GM19240 (cell line): ENCODE results near the gene XRCC6.
"Not testable (repeated sequence)": the region's sequence is repeated elsewhere in the genome, so short reads cannot be mapped to it uniquely, and the experiment has no call there.

ENCODE experiments used
- DNase-seq: peaks from one replicate; pipeline ENCODE4 v3.0.0; 2011; ENCODE audit warnings: low spot score; ENCODE audit not compliant: insufficient read length

Gene XRCC6

GRCh38 chr22:41621099-41621910 is at the start of gene XRCC6:
Gene XRCC6 (plus strand): TSS chr22:41621295. CDS start chr22:41622005, 710 bp downstream.
- peak; percentile 97 for DNase-seq

DNA sequence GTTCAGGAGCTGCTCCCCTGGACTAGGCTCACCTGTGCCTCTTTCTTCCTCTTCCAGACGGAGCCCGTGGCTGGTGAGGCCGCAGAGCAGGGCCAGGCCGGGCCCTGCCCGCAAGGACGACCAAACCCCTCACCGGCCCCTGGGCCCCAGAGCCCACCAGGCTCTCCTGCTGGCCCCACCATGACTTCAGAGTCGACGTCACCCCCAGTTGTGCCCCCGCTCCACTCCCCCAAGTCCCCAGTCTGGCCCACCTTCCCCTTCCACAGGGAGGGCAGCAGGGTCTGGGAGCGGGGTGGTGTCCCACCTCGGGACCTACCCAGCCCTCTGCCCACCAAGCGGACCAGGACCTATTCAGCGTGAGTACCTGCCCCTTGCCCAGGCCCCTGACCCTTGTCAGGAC is 49.3 kb upstream of the XRCC6 start:
- DNase-seq = no peak

- DNase-seq = not testable (repeated sequence)
Measured at GRCh38 chr22:41572305-41572704, 48.8 kb upstream of the XRCC6 start.

- DNase-seq = no peak
Measured at GRCh38 chr22:41573677-41574076, 47.4 kb upstream of the XRCC6 start.

GRCh38 chr22:41574847-41575381 is 46.2 kb upstream of the XRCC6 start:
- no peak for DNase-seq

DNA sequence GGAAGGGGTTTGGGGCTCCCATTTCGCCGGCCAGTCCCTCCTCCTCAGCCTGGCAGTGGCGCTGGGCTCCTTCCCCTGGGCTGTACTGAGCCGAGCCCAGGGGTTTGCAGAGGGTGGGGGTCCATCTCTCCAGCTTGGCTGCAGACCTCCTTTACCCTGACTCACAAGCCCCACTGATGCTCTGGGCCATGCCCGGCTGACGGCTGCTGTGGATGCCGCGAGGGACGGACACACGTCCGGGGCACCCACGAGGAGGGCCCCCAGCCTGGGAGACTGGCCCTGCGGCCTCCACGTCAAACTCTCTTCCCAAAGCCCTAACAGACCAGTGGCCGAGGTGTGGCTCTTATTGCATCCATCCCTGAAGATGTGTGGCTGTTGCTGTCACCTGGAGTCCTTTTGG is 45.6 kb upstream of the XRCC6 start:
- DNase-seq = no peak

DNA sequence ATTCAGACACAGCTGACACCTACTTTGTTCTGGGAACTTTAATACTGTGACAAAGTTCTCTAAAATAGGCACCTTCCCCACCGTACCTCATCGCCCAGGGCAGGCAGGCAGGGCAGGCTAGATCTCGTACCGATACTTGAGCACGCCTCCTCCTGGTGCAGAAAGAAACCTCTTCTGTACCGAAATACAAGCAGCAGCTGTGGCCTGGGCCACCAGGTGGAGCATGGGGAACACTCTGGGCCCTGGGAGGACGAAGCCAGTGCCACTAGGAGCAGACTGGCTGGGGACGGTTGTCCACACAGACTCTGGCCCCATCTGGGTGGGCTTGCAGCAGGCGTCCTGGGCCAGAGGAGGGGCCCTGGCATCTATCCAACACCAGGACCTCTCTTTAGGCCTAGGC is 44.2 kb upstream of the XRCC6 start:
- no peak for DNase-seq

- no peak for DNase-seq
Measured at GRCh38 chr22:41578114-41578513, 43.0 kb upstream of the XRCC6 start.

DNA sequence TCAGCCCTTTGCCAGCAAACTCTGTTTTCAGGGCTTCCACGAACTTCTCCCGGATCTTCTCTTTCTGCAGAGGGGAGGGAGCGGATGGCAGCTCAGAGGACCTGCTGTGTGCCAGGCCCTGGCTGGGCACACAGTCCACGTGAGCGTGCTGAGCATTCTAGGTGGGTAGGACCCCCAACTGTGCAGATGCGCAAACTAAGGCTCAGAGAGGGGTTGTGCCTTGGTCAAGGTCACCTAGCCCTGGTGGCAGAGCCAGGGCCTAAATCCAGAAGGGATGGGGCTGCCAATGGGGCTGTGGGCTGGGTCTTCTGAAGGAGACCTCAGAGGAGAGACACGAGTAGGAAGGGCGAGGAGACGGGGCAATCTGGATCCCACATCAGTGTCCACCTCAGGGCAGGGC is 42.3 kb upstream of the XRCC6 start:
- no peak for DNase-seq

GRCh38 chr22:41579297-41579996 is 41.6 kb upstream of the XRCC6 start:
- no peak for DNase-seq

- DNase-seq = no peak
Measured at GRCh38 chr22:41579997-41580355, 41.1 kb upstream of the XRCC6 start.

DNA sequence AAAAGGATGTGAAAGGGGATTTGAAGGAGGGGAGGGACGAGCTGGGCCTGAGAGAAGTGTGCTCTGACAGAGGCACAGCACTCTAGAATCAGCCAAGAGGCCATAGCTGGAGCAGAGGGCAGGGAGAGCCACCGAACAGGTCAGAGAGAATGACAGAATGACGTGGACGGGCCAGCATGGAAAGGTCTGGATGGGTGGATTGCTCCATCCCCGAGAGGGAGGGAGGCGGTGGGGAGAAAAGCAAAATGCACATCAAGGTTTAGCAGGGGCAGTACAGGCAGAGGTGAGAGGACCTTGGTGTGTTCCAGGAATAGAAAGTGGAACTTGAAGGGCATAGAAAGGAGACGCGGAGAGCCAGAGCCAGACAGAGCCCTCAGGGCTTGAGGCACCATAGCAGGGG is 38.4 kb upstream of the XRCC6 start:
- no peak for DNase-seq

GRCh38 chr22:41584881-41585280 is 36.2 kb upstream of the XRCC6 start:
- DNase-seq = no peak

GRCh38 chr22:41585898-41586297 is 35.2 kb upstream of the XRCC6 start:
- DNase-seq = no peak

DNA sequence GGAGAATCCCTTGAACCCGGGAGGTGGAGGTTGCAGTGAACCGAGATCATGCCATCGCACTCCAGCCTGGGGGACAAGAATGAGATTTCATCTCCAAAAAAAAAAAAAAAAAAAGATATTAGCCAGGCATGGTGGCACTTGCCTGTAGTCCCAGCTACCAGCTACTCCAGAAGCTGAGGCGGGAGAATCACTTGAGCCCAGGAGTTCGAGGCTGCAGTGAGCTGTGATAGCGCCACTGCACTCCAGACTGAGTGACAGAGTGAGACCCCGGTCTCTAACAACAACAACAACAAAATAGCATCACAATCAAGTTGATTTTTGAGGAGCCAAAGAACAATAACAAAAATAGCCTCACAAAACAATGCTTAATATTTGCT is 33.8 kb upstream of the XRCC6 start:
- no peak for DNase-seq

- DNase-seq = peak; percentile 100
Measured at GRCh38 chr22:41589391-41590241, 31.5 kb upstream of the XRCC6 start, which contains the start of gene PMM1. Gene PMM1 (minus strand): TSS chr22:41589840. CDS start chr22:41589805, 35 bp downstream.

- not testable (repeated sequence) for DNase-seq
Measured at GRCh38 chr22:41593336-41593960, 27.6 kb upstream of the XRCC6 start.

DNA sequence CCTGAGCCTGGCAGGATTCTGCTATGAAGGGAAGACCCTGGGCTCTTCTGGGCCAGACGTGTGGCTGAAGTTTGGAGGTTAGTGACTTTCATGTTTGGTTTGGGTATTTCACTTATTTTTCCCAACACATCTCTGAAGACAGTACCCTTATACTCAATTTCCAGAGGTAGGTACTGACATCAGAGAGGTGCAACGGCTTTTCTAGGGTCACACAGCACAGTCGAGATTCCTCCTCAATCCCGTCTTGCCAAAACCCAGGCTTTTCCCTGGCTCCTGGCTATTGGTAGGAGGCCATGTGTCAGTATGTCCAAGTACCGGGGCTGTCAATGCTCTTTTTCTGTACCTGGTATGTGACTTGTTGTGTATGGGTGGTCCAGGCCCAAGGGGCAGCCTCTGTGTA is 25.4 kb upstream of the XRCC6 start:
- no peak for DNase-seq

- DNase-seq = peak; percentile 41
Measured at GRCh38 chr22:41596776-41597634, 24.1 kb upstream of the XRCC6 start.

DNA sequence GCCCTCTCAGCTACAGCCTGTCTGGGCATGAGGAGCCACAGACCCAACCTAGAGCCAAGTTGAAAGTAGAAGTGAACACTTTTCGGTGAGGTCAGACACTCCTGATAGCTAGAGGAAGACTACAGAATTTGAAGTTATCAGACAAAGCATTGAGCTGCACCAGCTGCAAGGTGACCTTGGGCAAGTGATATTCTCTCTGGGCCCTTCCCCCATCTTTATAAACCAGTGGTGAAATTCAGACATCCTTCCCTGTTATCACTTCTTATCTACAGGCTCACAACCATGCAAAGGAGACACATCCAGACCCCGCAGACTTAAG is 23.5 kb upstream of the XRCC6 start:
- DNase-seq = no peak
